Right cardiac atrium (tissue), 5 donors: ENCODE measurements around the gene PRKG1. TPM values are rescaled to one million over a fixed set of nuclear protein-coding genes. Genes with fewer than 3 reads are reported as not detected.

Source experiments
- ATAC-seq, 2 donors: fragments of 200-7000 bp; cut with Tn5 transposase; one replicate each; pipeline versions ENCODE4 v1.8.0 to v1.9.1; 2020; ENCODE audit warnings: moderate library complexity in 2 of 2, mild to moderate bottlenecking in 1 of 2
- DNase-seq, 3 donors: peaks; one replicate each; pipeline ENCODE4 v3.0.0-alpha.2; 2020
- H3K27ac ChIP-seq: one replicate; pipeline ENCODE4 v1.5.1; 2013; ENCODE audit warnings: mild to moderate bottlenecking, low read length, control low read depth, moderate library complexity
- H3K27me3 ChIP-seq: one replicate; pipeline ENCODE4 v1.6.1; 2013; ENCODE audit not compliant: control insufficient read depth, insufficient read depth
- H3K4me1 ChIP-seq: one replicate; pipeline ENCODE4 v1.6.1; 2013; ENCODE audit warnings: low read length; ENCODE audit not compliant: control insufficient read depth, insufficient read depth
- H3K4me3 ChIP-seq: one replicate; pipeline ENCODE4 v1.5.1; 2013; ENCODE audit warnings: low read length, control low read depth
- H3K9me3 ChIP-seq: one replicate; pipeline ENCODE4 v1.6.1; 2013; ENCODE audit warnings: low read length; ENCODE audit not compliant: control insufficient read depth
- WGBS: extraction: QIAGEN DNeasy Blood & Tissue Kit; methylation state at CpG from one replicate; pipeline ENCODE4 v1.1.7; 2013; 5-methylcytosine and 5-hydroxymethylcytosine counted together
- intact Hi-C, 4 donors: fragments of 100-400 bp; cut with DNase I; formaldehyde crosslinking; loops; one replicate each; pipeline versions ENCODE4 v1.11.0 to v1.14.0; 2022 to 2023
- polyA plus RNA-seq: library from polyadenylated mRNA; stranded (reverse); fragments of 200-250 nt; gene quantifications from one replicate; pipeline ENCODE4 v1.2.3, GENCODE V29; 2013
- total RNA-seq, 4 donors: library from RNA; stranded (reverse); fragmentation: NEBNext Ultra II Directional; extraction: Animal tissue kit (Norgen Biotek cat#: 25700); gene quantifications; one replicate each; pipeline ENCODE4 v1.2.1, GENCODE V29; 2021
- donor health status: healthy with polysubstance abuse.
- donor health status: DM: no; HTN: yes; CAD: no.
- donor health status: DM: no; HTN: no; CAD: no.
- donor health status: DM: no; HTN: yes; CAD: no; lungs with severe emphysema.
- donor health status: DM: yes; HTN: yes; CAD: no.

Gene PRKG1
- total and polyA plus RNA-seq, 5 donors = 16.6 to 49.9 (median 47.4) TPM

DNA sequence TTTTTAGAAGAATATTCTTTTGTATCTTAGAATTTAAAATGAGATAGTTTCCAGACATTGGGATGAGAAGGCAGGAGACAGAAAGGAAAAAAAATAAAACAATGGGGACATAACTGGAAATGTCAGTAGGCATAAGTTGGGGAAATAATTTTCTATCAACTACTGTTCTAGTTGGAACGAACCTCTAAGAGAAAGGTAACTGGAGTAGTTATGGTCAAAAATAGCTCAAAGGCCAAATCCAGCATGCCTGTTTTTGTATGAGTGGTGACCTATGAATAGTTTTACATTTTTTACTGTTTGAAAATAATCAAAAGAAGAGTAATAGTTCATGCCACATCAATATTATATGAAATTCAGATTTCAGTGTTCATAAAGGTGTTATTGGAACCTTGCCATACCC, 877.3 kb downstream of the PRKG1 start:
- DNase-seq = no peak
- intact Hi-C loops = no loop called here
- Histone ChIP-seq H3K27ac (no peak overlapping the region), H3K9me3 (no peaks in the 10 kb centered on the region), H3K4me1 (no peaks in the 10 kb centered on the region), H3K4me3 (no peak overlapping the region), H3K27me3 (no peaks in the 10 kb centered on the region)
- 31% methylated on average over 1 of the region's 1 CpG for WGBS
- ATAC-seq = no peak

DNA sequence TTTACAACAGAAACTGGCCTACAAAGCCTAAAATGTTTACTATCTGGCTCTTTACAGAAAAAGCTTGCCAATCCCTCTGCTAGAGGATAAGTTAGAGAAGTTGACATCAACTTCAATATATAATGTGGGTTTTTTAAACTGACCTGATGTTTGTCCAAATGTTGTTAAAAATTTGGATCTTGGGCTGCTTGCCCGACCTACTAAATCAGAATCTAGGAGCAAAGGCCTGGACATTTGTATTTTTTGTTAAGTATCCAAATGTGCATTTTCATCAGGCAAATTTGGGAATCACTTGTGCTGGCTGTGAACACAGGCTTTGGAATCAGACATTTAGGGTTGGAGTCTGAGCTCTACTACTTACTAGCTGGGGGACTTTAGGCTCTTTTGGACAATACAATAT, 877.8 kb downstream of the PRKG1 start:
- H3K4me3 ChIP-seq = no peak overlapping the region
- no peaks in the 10 kb centered on the region for H3K27me3 ChIP-seq
- no peak overlapping the region for H3K27ac ChIP-seq
- 52% methylated on average over 1 of the region's 1 CpG for WGBS
- no peaks in the 10 kb centered on the region for H3K9me3 ChIP-seq
- DNase-seq = no peak
- intact Hi-C loops = no loop called here
- ATAC-seq = peak in 1 of 2 donors; percentile 52
- no peaks in the 10 kb centered on the region for H3K4me1 ChIP-seq

- ATAC-seq (no peak), DNase-seq (no peak)
- intact Hi-C loops = no loop called here
- no peak overlapping the region for H3K4me3 ChIP-seq
- no peaks in the 10 kb centered on the region for H3K9me3 ChIP-seq
- H3K4me1 ChIP-seq = no peaks in the 10 kb centered on the region
- 66% methylated on average over 2 of the region's 2 CpGs for whole genome bisulfite sequencing
- H3K27me3 ChIP-seq = no peaks in the 10 kb centered on the region
- no peak overlapping the region for H3K27ac ChIP-seq
These were observed 881.4 kb downstream of the PRKG1 start for GRCh38 chr10:51955696-51956095.

DNA sequence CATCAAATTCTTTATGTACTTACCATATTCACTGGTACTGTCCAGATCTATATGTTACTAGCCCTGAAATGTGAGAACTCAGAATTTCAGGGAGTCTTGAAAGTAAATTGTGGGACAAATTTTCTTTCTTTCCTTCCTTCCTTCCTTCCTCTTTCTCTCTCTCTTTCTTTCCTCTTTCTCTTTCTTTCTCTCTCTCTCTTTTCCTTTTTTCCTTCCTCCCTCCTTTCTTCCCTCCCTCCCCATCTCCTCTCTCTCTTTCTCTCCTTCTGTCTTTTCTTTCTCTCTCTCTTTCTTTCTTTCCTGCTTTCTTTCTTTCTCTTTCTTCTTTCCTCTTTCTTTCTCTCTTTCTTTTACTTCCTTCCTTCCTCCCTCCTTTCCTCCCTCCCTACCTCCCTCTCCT, 882.5 kb downstream of the PRKG1 start:
- ATAC-seq (no peak), DNase-seq (no peak)
- Histone ChIP-seq H3K9me3 (no peaks in the 10 kb centered on the region), H3K4me1 (no peaks in the 10 kb centered on the region), H3K27ac (no peak overlapping the region), H3K4me3 (no peak overlapping the region), H3K27me3 (no peaks in the 10 kb centered on the region)
- intact Hi-C loops = no loop called here

GRCh38 chr10:51960494-51960895, 886.2 kb downstream of the PRKG1 start:
- DNase-seq = no peak
- no peaks in the 10 kb centered on the region for H3K4me1 ChIP-seq
- H3K27me3 ChIP-seq = no peaks in the 10 kb centered on the region
- ATAC-seq = peak; percentile 45 to 69
- WGBS = 12% methylated on average over 8 of the region's 8 CpGs
- intact Hi-C loops = no loop called here
- H3K4me3 ChIP-seq = no peak overlapping the region
- H3K27ac ChIP-seq = no peak overlapping the region
- no peaks in the 10 kb centered on the region for H3K9me3 ChIP-seq

GRCh38 chr10:51961401-51961800, 887.1 kb downstream of the PRKG1 start:
- Histone ChIP-seq H3K4me1 (no peaks in the 10 kb centered on the region), H3K27me3 (no peaks in the 10 kb centered on the region), H3K27ac (no peak overlapping the region), H3K4me3 (no peak overlapping the region), H3K9me3 (no peaks in the 10 kb centered on the region)
- no peak for ATAC-seq
- no peak for DNase-seq
- 79% methylated on average over 3 of the region's 3 CpGs for WGBS
- intact Hi-C loops = no loop called here

DNA sequence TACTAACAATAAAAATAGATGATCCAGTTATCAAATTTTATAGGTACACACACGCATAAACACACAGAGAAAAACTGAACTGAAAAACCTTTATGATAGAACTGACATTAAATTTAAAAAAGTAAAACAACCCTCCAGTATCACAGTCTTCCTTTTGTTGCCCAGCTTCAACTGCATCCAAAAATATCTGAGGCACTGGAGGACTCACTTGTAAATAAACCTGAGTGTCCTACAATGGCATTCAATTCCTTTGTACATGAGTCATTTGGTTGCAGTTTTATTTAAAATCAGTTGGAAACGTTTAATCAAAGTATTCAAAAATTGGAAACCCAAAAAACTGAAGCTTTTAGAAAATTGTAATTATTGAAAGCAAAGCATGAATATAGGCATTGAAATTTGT, 890.3 kb downstream of the PRKG1 start:
- Histone ChIP-seq H3K27ac (no peak overlapping the region), H3K4me3 (no peak overlapping the region), H3K9me3 (no peaks in the 10 kb centered on the region), H3K27me3 (no peaks in the 10 kb centered on the region), H3K4me1 (no peaks in the 10 kb centered on the region)
- DNase-seq = no peak
- intact Hi-C loops = no loop called here
- WGBS = 51% methylated on average over 2 of the region's 2 CpGs
- no peak for ATAC-seq

DNA sequence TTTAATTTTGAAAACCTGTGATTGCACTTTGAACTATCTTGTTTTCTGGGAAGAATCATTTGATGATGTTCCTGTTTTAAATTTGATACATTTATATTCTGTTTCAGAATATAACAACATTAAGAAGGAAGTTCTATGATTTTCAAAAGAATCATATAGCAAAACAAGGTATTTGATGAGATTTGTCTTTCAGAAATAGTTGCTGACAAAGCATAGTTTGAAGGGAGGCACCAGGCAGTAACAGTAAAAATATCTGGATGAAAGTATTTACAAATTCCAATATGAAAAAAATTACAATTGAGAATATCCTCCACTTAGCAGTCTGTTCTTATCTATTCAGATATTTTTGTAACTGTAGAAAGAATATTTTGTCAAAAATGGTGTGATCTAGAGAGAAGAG, 891.2 kb downstream of the PRKG1 start:
- intact Hi-C loops = no loop called here
- H3K27me3 ChIP-seq = no peaks in the 10 kb centered on the region

DNA sequence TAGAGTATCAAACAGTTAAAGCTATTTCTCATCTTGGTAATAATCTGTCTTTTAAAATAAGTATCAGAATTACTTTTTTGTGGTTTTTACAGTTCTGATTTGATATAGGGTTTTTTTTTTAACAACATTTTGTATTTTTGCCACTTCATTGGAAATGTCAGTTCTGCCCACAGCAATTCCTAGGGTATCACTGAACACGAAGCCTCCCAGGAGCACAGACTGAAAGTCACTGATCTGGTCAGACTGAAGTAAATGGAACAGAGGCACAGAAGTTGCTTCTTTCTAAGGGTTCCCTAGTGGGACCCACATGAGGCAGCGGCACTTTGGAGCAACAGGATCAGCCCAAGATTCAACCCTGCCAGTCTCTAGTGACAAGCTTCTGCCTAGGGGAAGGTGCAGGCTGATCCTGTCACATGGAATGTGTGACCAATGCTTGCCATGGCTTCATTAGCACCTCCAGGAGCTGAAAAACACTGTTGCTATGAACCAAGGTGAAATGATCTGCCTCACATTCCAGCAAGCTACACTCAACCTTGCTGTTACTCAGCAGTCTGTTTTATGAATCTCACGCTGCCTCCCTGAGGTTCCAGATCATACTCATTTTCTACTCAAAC, 898.6 kb downstream of the PRKG1 start:
- DNase-seq (peak in 1 of 3 donors; percentile 11), ATAC-seq (peak; percentile 55 to 57)
- no peak overlapping the region for H3K4me3 ChIP-seq
- H3K27me3 ChIP-seq = no peaks in the 10 kb centered on the region
- H3K9me3 ChIP-seq = no peaks in the 10 kb centered on the region
- 83% methylated on average over 3 of the region's 3 CpGs for WGBS
- intact Hi-C loops = no loop called here
- no peak overlapping the region for H3K27ac ChIP-seq
- H3K4me1 ChIP-seq = peaks cover 4% of the 10 kb centered on the region

More for the DNA sequence above, 891.2 kb downstream of the PRKG1 start:
- Histone ChIP-seq H3K4me3 (no peak overlapping the region), H3K27ac (no peak overlapping the region), H3K4me1 (no peaks in the 10 kb centered on the region), H3K9me3 (no peaks in the 10 kb centered on the region)
- ATAC-seq = no peak
- no peak for DNase-seq

GRCh38 chr10:51980752-51981151, 906.5 kb downstream of the PRKG1 start:
- intact Hi-C loops = no loop called here
- no peak for ATAC-seq

GRCh38 chr10:51981731-51982130, 907.4 kb downstream of the PRKG1 start:
- H3K27me3 ChIP-seq = no peaks in the 10 kb centered on the region
- H3K4me1 ChIP-seq = no peaks in the 10 kb centered on the region
- H3K9me3 ChIP-seq = no peaks in the 10 kb centered on the region
- ATAC-seq = no peak
- DNase-seq = no peak
- WGBS = 54% methylated on average over 1 of the region's 1 CpG
- no peak overlapping the region for H3K27ac ChIP-seq
- no peak overlapping the region for H3K4me3 ChIP-seq
- intact Hi-C loops = no loop called here

More at GRCh38 chr10:51980752-51981151, 906.5 kb downstream of the PRKG1 start:
- H3K27ac ChIP-seq = no peak overlapping the region
- no peaks in the 10 kb centered on the region for H3K27me3 ChIP-seq
- no peaks in the 10 kb centered on the region for H3K4me1 ChIP-seq
- DNase-seq = no peak
- H3K9me3 ChIP-seq = no peaks in the 10 kb centered on the region
- H3K4me3 ChIP-seq = no peak overlapping the region

DNA sequence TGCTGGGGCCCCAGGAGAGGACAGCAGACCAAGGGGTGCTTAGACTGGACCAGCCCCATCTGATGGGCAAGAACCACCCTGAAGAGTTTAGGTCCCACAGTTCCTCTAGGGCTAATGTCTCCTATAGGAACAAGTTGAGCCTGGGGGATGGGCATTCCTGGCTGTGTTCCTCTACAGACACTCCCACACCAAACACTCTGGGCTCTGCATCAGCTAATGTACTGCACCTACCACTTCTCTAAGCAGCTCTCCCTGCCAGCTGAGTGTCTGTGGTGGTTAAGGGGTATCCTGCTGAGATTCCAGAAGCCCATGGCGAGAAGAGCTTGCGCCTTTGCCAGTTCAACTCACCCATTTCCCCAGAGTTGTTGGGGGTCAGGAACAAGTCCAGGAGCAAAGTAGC, 909.2 kb downstream of the PRKG1 start:
- H3K27me3 ChIP-seq = no peaks in the 10 kb centered on the region
- no peaks in the 10 kb centered on the region for H3K9me3 ChIP-seq
- H3K4me1 ChIP-seq = no peaks in the 10 kb centered on the region
- ATAC-seq = peak in 1 of 2 donors; percentile 29
- intact Hi-C loops = no loop called here
- DNase-seq = peak in 1 of 3 donors; percentile 36
- H3K4me3 ChIP-seq = no peak overlapping the region
- H3K27ac ChIP-seq = no peak overlapping the region
- WGBS = 92% methylated on average over 2 of the region's 2 CpGs
